Measurements from ENCODE around the gene CLIP4. TPM values are rescaled to one million over a fixed set of nuclear protein-coding genes. Genes with fewer than 3 reads are reported as not detected.
A peak's percentile ranks its signal among the peaks of the same experiment; 100 is the strongest.

Gene CLIP4
- total RNA-seq, 1 donor from 2014 or later = 37.2 TPM

DNA sequence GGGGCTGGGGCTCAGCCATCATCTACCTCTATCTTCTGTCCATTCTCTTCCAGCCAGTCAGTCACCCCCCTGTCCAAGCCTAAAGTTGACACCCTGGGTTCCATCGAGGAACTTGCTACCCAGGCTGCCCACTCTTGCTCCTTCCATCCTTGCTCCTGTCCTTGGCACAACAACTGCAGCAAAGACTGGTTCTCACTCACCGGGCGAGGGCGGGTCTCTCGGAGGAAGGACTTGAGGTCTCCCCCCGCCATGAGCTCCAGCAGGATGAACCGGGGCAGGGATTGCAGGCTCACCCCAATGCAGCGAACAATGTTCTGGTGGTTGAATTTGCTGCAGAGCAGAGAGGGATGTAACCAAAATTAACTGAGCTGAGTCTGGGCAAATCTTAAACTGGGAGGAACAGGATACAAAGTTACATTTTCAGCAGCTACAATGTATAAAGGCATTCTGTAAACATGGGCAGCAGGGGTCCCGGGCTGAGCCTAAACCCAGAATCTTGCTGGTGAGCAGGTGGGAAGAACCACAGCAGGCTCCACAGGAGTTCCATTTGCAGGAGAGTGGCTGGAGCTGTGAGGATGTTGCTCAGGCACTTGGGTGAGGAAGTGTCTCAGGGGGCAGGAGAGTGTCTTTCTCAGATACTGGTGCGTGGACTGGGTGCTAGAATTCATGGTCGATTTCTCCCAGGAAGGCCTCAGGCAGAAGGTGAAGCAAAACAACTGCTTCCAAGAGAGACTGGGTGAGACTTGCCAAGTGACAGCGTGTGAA, 105.5 kb downstream of the CLIP4 start:
- no peak for DNase-seq (ENCODE audit: low spot score)

DNA sequence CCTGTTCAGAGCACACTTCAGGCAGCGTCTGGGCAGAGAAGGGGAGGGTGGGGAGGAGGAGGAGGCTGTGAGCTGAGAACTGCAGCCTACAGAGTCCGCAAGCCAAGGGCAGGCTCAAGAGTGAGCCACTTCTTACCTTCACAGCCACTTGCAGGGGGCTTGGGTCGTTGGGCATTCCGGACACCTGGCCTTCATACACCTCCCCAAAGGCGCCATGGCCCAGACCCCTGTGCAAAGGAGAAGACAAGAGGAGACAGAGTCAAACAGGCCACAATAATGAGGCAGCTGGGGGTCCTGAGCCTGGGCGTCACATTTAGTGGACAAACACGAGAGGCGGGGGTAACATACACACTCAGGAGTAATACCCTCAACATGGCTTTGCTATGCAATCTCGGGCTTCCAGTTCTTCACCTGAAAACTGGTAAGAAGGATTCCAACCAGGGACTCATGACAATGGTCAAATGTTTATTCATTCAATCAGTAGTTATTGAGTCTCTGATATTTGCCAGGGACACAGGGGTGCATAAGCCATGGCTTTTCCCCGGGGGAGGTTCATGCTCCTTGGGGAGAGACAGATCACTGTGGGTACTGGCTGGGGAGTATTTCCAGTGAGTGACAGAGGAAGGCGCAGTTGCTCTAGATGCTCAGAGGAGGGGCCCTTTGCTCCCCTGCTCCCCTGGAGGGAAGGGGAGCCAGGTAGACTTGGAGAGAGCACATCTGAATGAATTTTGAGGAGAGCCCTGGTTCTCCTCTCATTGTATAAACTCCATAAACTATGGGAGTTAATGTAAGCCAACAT, 107.4 kb downstream of the CLIP4 start:
- DNase-seq (ENCODE audit: low spot score) = no peak

DNA sequence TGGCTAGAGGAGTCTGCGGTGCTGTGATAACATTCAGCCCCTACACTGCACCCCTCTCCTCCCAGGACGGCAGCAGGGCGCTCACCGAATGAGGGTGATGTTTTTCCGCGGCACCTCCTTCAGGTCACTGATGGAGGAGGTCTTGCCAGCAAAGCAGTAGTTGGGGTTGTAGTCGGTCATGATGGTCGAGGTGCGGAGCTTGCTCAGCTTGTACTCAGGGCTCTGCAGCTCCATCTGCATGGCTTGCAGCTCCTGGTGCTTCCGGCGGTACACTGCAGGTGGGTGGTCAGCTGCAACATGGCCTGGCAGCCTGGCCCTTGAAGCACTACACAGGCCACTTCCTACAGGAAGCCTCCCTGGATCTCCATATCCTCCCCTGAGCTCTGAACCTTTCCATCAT, 108.0 kb downstream of the CLIP4 start:
- no peak for DNase-seq (ENCODE audit: low spot score)

DNA sequence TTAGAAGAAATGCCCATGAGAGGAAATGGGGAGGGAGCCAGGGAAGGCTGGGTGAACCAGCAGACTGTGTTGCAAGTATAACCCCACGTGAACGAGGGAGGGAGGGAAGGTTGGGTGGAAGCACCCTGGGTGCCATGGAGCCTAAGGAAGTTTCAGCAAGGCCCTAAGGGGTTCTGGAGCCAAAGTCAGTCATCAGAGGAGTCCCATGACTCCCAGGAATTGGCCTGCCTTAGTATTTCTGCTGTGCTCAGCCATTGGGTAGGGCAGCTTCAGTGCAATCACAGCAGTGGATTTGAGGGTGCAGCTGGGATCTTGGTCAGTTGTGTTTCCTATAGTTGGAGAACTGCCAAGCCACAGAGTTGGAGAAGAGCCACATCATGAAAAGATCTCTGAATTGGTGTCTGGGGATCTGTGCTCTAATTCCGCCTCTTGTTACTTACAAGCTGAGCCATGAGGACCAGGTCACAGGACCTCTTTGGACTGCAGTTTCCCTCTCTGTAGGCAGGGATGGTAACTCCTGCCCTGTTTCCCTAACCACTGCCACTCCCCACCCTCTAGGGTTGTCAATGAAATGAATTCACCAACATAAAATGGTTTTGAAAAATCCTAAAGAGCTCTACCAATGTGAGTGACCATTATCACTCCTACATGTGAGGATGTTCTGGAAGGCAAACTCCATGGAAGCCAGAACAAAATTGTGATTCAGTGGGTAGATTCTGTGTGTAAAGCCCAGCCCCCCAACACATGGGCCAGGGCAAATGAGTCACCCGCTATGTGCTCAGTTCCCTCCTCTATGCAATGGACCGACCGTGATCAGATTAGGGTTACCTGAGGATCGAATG, 108.9 kb downstream of the CLIP4 start:
- DNase-seq (ENCODE audit: low spot score) = peak; percentile 35

DNA sequence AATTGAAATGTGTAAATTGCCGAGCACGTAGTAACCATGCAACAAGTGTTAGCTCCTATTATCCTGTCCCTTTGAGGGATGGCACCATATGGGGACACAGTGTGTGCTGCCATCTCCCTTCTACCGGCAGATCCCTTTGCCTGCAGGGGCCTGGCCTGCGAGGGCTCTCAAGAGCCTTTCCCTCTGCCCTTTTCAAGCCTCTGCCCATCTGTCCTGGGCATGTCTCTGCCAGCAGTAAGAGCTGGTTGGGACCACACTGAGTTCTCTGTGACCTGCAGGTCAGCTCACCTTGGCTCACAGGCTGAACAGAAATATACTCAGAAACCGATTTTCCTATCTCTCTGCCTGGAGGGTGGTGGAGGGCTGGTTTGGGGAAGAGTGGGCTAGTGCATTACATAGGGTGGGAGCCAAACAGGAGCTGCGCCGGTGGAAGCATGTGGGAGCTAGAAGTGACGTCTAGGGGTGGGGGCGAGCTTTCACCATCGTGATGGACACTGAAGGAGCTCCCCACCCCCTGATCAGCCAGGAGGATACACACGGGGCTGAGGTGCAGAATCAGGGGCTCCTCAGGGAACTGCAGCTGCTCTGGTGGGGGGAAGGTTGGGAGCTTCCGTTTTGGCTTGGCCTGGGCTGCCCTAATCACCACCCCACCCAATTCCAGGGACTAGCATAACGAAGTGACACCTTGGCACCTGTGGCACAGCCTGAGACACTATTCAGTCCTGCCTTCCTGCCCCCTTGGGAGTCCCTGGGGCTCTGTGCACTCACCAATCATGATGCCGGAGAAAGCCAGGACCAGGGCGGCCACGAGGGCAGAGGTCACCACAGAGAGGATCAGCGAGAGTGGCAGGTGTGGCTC, 109.7 kb downstream of the CLIP4 start:
- no peak for DNase-seq (ENCODE audit: low spot score)

DNA sequence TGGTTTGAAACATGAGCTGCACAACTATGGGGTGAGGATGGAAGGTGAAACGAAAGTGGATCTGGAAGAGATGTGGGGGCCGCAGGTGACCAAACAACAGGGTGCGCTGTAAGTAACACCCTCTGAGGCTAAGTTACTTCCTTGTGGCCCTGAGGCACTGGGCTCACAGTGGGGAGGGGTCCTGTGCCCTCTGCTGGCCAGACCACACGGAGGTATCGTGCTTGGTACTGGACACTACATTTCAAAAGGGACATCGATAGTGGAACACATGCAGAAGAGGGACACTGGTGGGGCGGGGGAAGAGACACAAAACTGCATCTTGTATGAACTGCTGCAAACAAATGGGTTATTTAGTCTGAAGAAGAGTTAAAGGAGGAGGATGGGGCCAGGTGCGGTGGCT, 110.6 kb downstream of the CLIP4 start:
- DNase-seq (ENCODE audit: low spot score) = no peak

DNA sequence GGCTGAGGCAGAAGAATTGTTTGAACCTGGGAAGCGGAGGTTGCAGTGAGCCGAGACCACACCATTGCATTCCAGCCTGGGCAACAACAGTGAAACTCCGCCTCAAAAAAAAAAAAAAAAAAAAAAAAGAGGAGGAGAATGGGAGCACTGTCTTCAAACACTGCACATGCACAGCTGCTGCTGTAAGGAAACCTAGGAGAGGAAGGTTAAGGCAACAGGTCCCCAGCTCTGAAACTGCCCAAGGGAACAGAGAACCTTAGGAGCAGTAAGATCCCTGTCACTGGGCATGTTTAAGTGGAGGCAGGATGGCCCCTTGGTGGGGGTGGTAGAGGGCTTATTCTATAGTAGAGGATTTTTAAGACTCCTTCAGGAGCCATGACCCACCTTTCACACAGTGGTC, 111.2 kb downstream of the CLIP4 start:
- DNase-seq (ENCODE audit: low spot score) = no peak

DNA sequence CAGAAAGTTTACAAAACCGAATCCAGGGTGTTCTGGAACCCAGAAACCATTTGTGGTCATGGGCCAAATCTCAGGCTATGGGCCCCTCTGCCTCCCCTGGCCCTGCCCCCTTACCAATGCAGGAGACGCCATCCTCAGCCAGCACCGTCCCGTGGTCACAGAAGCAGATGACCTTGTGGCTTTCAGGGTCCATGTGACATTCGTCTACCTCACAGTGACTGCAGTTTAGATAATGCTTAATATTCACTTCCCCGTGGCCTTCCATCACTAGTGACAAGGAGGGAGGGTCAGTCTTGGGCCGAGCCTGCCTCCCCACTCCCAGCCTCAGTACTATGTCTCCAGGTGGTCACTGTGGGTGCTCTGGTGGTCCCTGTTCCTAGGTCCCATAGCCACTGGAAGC, 111.6 kb downstream of the CLIP4 start:
- DNase-seq (ENCODE audit: low spot score) = no peak

DNA sequence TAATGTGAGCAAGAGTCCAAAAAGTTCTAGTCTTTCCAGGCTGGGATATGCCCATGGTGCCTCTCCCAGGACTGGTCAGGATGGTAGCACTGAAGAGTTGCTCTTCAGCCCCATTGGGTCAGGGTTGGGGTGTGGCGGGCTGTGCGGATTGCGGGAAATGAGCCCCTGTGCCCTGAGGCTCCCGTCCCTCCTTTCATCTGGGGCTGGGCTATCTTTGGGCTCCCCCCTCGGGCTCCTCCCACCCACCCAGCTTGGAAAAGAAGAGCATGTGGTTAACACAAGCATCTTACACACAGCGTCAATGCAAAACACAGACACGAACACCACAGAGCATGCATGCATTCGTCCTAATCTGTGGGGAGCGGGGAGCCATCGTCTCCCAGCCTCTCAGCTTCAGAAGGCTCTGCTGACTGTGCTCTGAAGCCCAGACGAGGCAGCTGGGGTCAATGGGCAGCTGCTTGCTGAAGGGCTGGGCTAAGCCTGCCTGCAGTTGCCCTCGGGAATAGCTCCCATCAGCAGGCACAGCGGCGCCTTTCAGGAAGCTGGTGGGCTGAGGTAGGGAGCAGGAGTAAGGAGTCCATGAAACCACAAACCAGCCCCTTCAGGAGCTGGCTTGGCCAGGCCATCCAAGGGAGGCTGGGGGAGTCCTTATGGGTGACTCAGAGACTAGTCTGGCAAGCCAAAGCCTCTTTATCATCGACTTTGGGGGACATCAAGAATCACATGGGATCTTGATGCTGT, 112.9 kb downstream of the CLIP4 start:
- DNase-seq (ENCODE audit: low spot score) = no peak

DNA sequence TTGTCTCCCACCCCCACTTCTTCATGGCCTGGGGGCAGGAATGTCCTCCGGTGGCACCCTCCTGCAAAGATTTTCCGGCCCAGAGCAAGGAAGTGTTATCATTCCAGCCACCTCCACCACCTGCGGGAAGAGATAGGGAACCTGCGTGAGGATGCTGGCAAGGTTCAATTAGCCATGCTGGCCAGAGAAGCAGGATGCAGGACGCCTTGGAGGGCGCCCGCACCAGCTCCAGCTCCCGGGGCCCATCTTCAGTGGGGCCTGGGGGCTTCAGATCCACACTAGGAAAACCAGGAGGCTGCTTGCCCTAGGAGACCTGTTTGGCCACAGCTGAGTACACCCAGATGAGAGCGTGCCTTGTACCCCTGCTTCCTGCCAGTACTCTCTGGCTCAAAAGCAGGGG, 113.7 kb downstream of the CLIP4 start:
- no peak for DNase-seq (ENCODE audit: low spot score)

DNA sequence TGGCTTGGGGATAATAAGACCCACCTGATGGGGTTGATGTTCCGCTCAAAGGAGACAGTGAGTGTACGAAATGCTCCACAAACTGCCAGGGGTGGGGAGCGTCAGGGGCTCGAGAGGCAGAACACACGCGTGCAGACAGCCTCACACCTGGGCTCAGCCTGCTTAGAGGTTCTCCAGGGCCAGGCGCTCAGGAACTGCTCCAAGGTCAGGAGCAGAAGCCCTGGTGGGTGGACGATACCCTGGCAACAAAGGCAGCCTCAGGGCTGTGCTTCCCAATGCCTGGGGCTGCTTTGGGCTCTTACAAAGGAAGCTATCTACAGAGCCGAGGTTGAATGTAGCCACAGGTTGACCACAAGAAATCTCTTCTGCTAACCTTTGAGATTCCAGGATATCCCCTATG, 114.4 kb downstream of the CLIP4 start:
- DNase-seq (ENCODE audit: low spot score) = no peak

DNA sequence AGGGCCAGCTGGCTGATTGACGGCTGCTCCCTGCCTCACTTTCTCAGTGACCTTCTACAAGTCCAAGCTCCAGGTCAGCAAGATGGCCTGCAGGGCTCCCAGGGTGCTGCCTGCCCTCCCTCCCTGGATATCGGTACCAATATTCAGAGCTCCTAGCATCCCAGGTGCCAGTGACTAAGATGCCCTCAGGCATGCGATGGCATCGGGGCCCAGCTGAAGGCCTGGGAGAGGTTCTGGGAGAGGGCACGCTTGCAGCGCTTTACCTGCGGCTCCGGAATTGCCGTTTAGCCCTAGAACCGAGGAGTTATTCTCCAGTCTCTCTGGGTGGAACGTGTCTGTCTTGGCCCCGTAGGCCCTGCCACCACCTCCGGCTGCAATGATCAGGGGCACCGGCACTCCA, 116.8 kb downstream of the CLIP4 start:
- no peak for DNase-seq (ENCODE audit: low spot score)

DNA sequence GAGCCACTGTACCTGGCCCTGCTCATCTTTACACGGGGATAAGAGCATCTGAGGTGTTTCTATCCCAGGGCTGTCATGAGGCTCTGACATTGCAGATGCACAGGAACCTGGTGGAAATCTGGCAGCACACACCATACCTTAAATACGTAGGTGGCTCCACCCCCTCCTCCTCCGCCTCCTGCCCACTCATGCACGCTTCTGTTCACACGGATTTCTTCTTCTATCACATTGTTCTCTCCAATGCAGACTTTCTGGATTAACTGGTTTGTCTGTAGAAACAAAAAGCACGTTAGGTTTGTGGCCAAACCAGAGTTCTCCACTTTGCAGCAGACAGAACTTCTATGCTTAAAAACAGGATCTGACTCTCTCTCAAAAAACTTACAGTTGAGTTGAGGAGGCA, 118.2 kb downstream of the CLIP4 start:
- no peak for DNase-seq (ENCODE audit: low spot score)

DNA sequence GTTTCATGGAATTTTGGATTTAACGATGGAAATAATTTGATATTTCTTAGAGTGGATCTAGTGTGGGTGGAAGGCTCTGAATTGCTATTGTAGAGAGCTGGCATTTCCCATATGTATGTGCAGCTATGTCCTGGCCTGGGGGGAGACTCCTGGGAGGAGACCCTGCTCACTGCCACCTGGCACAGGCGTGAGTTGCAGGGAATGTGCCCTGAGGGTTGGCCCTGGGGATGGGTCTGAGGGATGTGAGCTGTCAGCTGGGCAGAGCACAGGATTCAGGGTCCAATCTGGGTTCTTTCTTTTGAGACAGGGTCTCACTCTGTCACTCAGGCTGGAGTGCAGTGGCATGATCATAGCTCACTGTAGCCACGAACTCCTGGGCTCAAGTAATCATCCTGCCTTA, 120.2 kb downstream of the CLIP4 start:
- DNase-seq (ENCODE audit: low spot score) = no peak

DNA sequence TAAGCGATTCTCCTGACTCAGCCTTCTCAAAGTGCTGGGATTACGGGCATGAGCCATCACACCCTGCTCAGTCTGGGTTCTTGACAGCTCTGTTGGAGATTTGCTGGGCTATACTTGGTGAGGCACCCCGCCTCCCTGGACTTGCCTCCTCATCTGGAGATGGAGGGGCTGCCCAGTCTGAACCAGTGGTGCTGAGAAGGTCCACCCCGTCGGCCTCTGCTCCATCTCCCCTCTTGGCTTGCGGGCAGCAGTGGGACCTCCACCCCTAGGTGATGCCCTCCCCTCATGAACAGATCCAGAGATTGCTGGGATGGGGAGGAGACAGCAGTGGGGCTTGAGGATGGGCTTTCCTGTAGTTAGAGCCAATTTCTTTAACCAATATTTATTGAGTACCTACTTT, 120.9 kb downstream of the CLIP4 start:
- DNase-seq (ENCODE audit: low spot score) = no peak

DNA sequence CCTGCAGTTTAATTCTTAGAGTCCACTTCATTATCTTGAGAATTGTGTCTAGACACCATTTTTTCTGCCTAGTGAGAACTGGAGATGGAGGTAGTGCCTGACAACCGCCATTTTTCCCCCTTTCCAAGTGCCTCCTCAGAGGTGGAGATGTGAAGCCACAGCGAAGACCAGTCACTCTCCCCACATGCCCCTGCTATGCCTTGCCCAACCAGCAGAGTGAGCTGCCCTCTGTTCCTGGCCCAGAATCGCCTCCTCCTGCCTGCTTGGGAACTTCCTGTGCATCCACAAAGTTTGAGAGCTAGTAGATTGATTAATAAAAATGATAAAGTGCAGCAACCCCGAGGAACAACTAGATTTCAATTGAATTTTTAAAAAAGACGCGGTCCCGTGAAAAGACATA, 123.3 kb downstream of the CLIP4 start:
- DNase-seq (ENCODE audit: low spot score) = no peak
